Epithelial cell of proximal tubule (primary cell): ENCODE data around the gene CDKN2AIP. TPM values are rescaled to one million over a fixed set of nuclear protein-coding genes. Genes with fewer than 3 reads are reported as not detected.

ENCODE experiments used
- DNase-seq: peaks from one replicate; pipeline ENCODE4 v3.0.0-alpha.2; 2011; ENCODE audit warnings: low read depth
- H3K4me3 ChIP-seq: 2 replicates; pipeline ENCODE4 v1.5.1; 2011; ENCODE audit warnings: low read depth, mild to moderate bottlenecking, low read length
- CTCF ChIP-seq: conservative IDR thresholded peaks from 2 replicates; pipeline ENCODE4 v1.5.1; 2012; ENCODE audit warnings: low read depth, mild to moderate bottlenecking, low read length
- total RNA-seq: library from RNA; depleted of rRNA; stranded (reverse); fragments of >200 nt; gene quantifications from 2 replicates; pipeline ENCODE4 v1.2.3, GENCODE V29; 2015

CDKN2AIP gene
- total RNA-seq, 1 donor from 2014 or later: 25.5 TPM

- no peak overlapping the region for H3K4me3 ChIP-seq
- DNase-seq: no peak
- no peak for TF ChIP-seq CTCF
These were observed 44.8 kb upstream of the CDKN2AIP start for GRCh38 chr4:183399616-183400015.

DNA sequence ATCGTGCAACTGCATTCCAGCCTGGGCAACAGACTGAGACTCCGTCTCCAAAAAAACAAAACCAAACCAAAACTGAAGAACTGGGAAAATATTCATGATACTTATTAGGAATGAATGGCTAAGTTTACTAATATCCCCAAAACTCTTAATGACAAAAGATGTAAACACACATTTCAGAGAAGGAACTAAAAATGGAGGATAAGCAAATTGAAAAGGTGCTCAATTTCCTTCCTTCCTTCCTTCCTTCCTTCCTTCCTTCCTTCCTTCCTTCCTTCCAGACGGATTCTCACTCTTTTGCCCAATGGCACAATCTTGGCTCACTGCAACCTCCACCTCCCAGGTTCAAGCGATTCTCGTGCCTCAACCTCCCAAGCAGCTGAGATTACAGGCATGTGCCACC lies 44.4 kb upstream of the CDKN2AIP start:
- no peak for TF ChIP-seq CTCF
- DNase-seq: no peak
- H3K4me3 ChIP-seq: no peak overlapping the region

GRCh38 chr4:183401473-183401872 lies 43.0 kb upstream of the CDKN2AIP start:
- no peak for DNase-seq
- TF ChIP-seq CTCF: no peak
- no peak overlapping the region for H3K4me3 ChIP-seq

GRCh38 chr4:183402771-183403170 lies 41.7 kb upstream of the CDKN2AIP start:
- no peak for TF ChIP-seq CTCF
- H3K4me3 ChIP-seq: no peak overlapping the region
- no peak for DNase-seq

GRCh38 chr4:183403486-183403885 lies 41.0 kb upstream of the CDKN2AIP start:
- TF ChIP-seq CTCF: no peak

GRCh38 chr4:183403961-183404360 lies 40.5 kb upstream of the CDKN2AIP start:
- TF ChIP-seq CTCF: no peak
- no peak overlapping the region for H3K4me3 ChIP-seq
- DNase-seq: no peak

More at GRCh38 chr4:183403486-183403885, 41.0 kb upstream of the CDKN2AIP start:
- DNase-seq: no peak
- H3K4me3 ChIP-seq: no peak overlapping the region

- TF ChIP-seq CTCF: no peak
- no peak overlapping the region for H3K4me3 ChIP-seq
- no peak for DNase-seq
These were observed 39.1 kb upstream of the CDKN2AIP start for GRCh38 chr4:183405303-183405702.
